Ectodermal cell (in vitro differentiated cells): ENCODE results near the gene THSD4.

Experiments
- H3K27ac ChIP-seq: 2 replicates; pipeline ENCODE4 v1.7.0; 2013; ENCODE audit warnings: mild to moderate bottlenecking, low read depth, low read length; ENCODE audit not compliant: insufficient read depth, poor library complexity, severe bottlenecking
- H3K27me3 ChIP-seq: 2 replicates; pipeline ENCODE4 v1.7.0; 2013; ENCODE audit warnings: mild to moderate bottlenecking, low read length; ENCODE audit not compliant: insufficient read depth, control insufficient read depth, poor library complexity, severe bottlenecking
- H3K36me3 ChIP-seq: one replicate; pipeline ENCODE4 v1.7.0; 2013; ENCODE audit warnings: low read length; ENCODE audit not compliant: control insufficient read depth, insufficient read depth
- H3K4me1 ChIP-seq: one replicate; pipeline ENCODE4 v1.7.0; 2013; ENCODE audit warnings: low read length; ENCODE audit not compliant: control insufficient read depth, insufficient read depth
- H3K4me3 ChIP-seq: 2 replicates; pipeline ENCODE4 v1.7.0; 2013; ENCODE audit warnings: low read depth, low read length, control low read depth; ENCODE audit not compliant: insufficient read depth
- H3K9me3 ChIP-seq: 2 replicates; pipeline ENCODE4 v1.7.0; 2013; ENCODE audit warnings: mild to moderate bottlenecking, low read length, moderate library complexity; ENCODE audit not compliant: control insufficient read depth
- WGBS, 2 experiments: methylation state at CpG; one replicate each; pipeline ENCODE4 v1.1.7; 2013; ENCODE audit warnings: missing lambda C conversion rate in 2 of 2; 5-methylcytosine and 5-hydroxymethylcytosine counted together

The THSD4 gene

GRCh38 chr15:71185706-71186105, 70.4 kb downstream of the THSD4 start:
- H3K4me3 ChIP-seq, result no peak overlapping the region
- no peaks in the 10 kb centered on the region for H3K9me3 ChIP-seq
- H3K27ac ChIP-seq, result no peak overlapping the region
- WGBS, 2 experiments, result 88 to 94% methylated on average over 5 of the region's 5 CpGs
- H3K4me1 ChIP-seq, result peaks cover 7% of the 10 kb centered on the region
- no peaks in the 10 kb centered on the region for H3K27me3 ChIP-seq
- H3K36me3 ChIP-seq, result no peaks in the 10 kb centered on the region

GRCh38 chr15:71186267-71186666, 71.0 kb downstream of the THSD4 start:
- Histone ChIP-seq H3K36me3 (no peaks in the 10 kb centered on the region), H3K4me1 (peaks cover 7% of the 10 kb centered on the region), H3K27ac (no peak overlapping the region), H3K27me3 (no peaks in the 10 kb centered on the region), H3K4me3 (no peak overlapping the region), H3K9me3 (no peaks in the 10 kb centered on the region)
- WGBS, 2 experiments, result 62 to 67% methylated on average over 3 of the region's 3 CpGs

- H3K4me1 ChIP-seq, result peaks cover 7% of the 10 kb centered on the region
- H3K4me3 ChIP-seq, result no peak overlapping the region
- H3K36me3 ChIP-seq, result no peaks in the 10 kb centered on the region
- no peaks in the 10 kb centered on the region for H3K27me3 ChIP-seq
- no peak overlapping the region for H3K27ac ChIP-seq
- 38 to 46% methylated on average over 5 of the region's 5 CpGs for WGBS, 2 experiments
- no peaks in the 10 kb centered on the region for H3K9me3 ChIP-seq
These were observed 71.8 kb downstream of the THSD4 start for GRCh38 chr15:71187078-71187477.

- 79 to 83% methylated on average over 5 of the region's 5 CpGs for WGBS, 2 experiments
- H3K36me3 ChIP-seq, result no peaks in the 10 kb centered on the region
- H3K27ac ChIP-seq, result no peak overlapping the region
- H3K9me3 ChIP-seq, result no peaks in the 10 kb centered on the region
- H3K4me3 ChIP-seq, result no peak overlapping the region
- H3K4me1 ChIP-seq, result peaks cover 7% of the 10 kb centered on the region
- H3K27me3 ChIP-seq, result no peaks in the 10 kb centered on the region
These were observed 72.3 kb downstream of the THSD4 start for GRCh38 chr15:71187526-71187925.

- Histone ChIP-seq H3K9me3 (no peaks in the 10 kb centered on the region), H3K27me3 (no peaks in the 10 kb centered on the region), H3K27ac (no peak overlapping the region), H3K4me1 (peaks cover 7% of the 10 kb centered on the region), H3K4me3 (no peak overlapping the region), H3K36me3 (no peaks in the 10 kb centered on the region)
- WGBS, 2 experiments, result 92 to 95% methylated on average over 6 of the region's 6 CpGs
These were observed 74.4 kb downstream of the THSD4 start for GRCh38 chr15:71189718-71190117.

- H3K4me1 ChIP-seq, result peaks cover 7% of the 10 kb centered on the region
- WGBS, 2 experiments, result 95% methylated on average over 4 of the region's 4 CpGs
- H3K4me3 ChIP-seq, result no peak overlapping the region
- H3K36me3 ChIP-seq, result no peaks in the 10 kb centered on the region
- H3K27me3 ChIP-seq, result no peaks in the 10 kb centered on the region
- no peak overlapping the region for H3K27ac ChIP-seq
- H3K9me3 ChIP-seq, result no peaks in the 10 kb centered on the region
These were observed 76.0 kb downstream of the THSD4 start for GRCh38 chr15:71191296-71191695.

GRCh38 chr15:71192816-71193215, 77.5 kb downstream of the THSD4 start:
- Histone ChIP-seq H3K9me3 (no peaks in the 10 kb centered on the region), H3K27me3 (no peaks in the 10 kb centered on the region), H3K27ac (no peak overlapping the region), H3K4me1 (no peaks in the 10 kb centered on the region), H3K36me3 (no peaks in the 10 kb centered on the region), H3K4me3 (no peak overlapping the region)
- WGBS, 2 experiments, result 88 to 89% methylated on average over 7 of the region's 7 CpGs

GRCh38 chr15:71194286-71194685, 79.0 kb downstream of the THSD4 start:
- no peak overlapping the region for H3K4me3 ChIP-seq
- H3K27me3 ChIP-seq, result no peaks in the 10 kb centered on the region
- no peaks in the 10 kb centered on the region for H3K9me3 ChIP-seq
- H3K27ac ChIP-seq, result no peak overlapping the region
- no peaks in the 10 kb centered on the region for H3K36me3 ChIP-seq
- H3K4me1 ChIP-seq, result no peaks in the 10 kb centered on the region
- WGBS, 2 experiments, result 77 to 78% methylated on average over 6 of the region's 6 CpGs

- Histone ChIP-seq H3K9me3 (no peaks in the 10 kb centered on the region), H3K36me3 (no peaks in the 10 kb centered on the region), H3K4me1 (no peaks in the 10 kb centered on the region), H3K4me3 (no peak overlapping the region), H3K27me3 (no peaks in the 10 kb centered on the region), H3K27ac (no peak overlapping the region)
- 95 to 96% methylated on average over 1 of the region's 1 CpG for WGBS, 2 experiments
These were observed 80.0 kb downstream of the THSD4 start for GRCh38 chr15:71195242-71195641.

GRCh38 chr15:71197620-71198019, 82.3 kb downstream of the THSD4 start:
- no peaks in the 10 kb centered on the region for H3K9me3 ChIP-seq
- H3K36me3 ChIP-seq, result no peaks in the 10 kb centered on the region
- peaks cover 1% of the 10 kb centered on the region for H3K27me3 ChIP-seq
- H3K27ac ChIP-seq, result no peak overlapping the region
- no peaks in the 10 kb centered on the region for H3K4me1 ChIP-seq
- no peak overlapping the region for H3K4me3 ChIP-seq
- WGBS, 2 experiments, result 94 to 95% methylated on average over 3 of the region's 3 CpGs

GRCh38 chr15:71198846-71199245, 83.6 kb downstream of the THSD4 start:
- H3K4me1 ChIP-seq, result peaks cover 4% of the 10 kb centered on the region
- no peaks in the 10 kb centered on the region for H3K9me3 ChIP-seq
- H3K36me3 ChIP-seq, result no peaks in the 10 kb centered on the region
- H3K27ac ChIP-seq, result no peak overlapping the region
- peaks cover 3% of the 10 kb centered on the region for H3K27me3 ChIP-seq
- WGBS, 2 experiments, result 94% methylated on average over 3 of the region's 3 CpGs
- no peak overlapping the region for H3K4me3 ChIP-seq
